ENCODE measurements around the gene CENPC. TPM values are rescaled to one million over a fixed set of nuclear protein-coding genes. Genes with fewer than 3 reads are reported as not detected.

Gene CENPC
- total and polyA plus RNA-seq, 2 of the 4 experiments (the other 2 are of a cell fraction) = 4.2 to 6.6 TPM

- dilution Hi-C loops (cut with HindIII; ENCODE audit: low sequenced_read_pairs, unreplicated experiment) = no loop called here
- H2AK9ac ChIP-seq (replicated peaks; ENCODE audit: low read depth, low read length, poor library complexity) = no peak overlapping the region
Observed at GRCh38 chr4:67468830-67469229, 76.5 kb downstream of the CENPC start.

More at GRCh38 chr4:67468830-67469229, 76.5 kb downstream of the CENPC start:
- Histone ChIP-seq H3K4me1 (ENCODE audit: control insufficient read depth, insufficient read depth, low read length) (peaks cover 2% of the 10 kb centered on the region; the same call in 1 of the 2 replicates), H3K4ac (ENCODE audit: low read depth, low read length) (no peak overlapping the region), H3K14ac (replicated peaks; ENCODE audit: low read depth, low read length) (no peak overlapping the region), H3K79me1 (ENCODE audit: low read depth in 1 of 2, low read length in 2 of 2) (peaks cover 0 to 3% of the 10 kb centered on the region in 2 experiments; a peak in 1 of 4 replicates), H4K8ac (ENCODE audit: low read depth in 2 of 2, low read length in 2 of 2) (no peak overlapping the region), H2AFZ (replicated peaks; ENCODE audit: low read length, poor library complexity) (no peak overlapping the region), H3K9ac (ENCODE audit: low read depth, low read length) (no peak overlapping the region), H3K56ac (ENCODE audit: extremely low read depth, insufficient read depth, low read length) (no peak overlapping the region), H3K36me3 (ENCODE audit: control insufficient read depth, insufficient read depth, low read length) (peaks cover 8% of the 10 kb centered on the region), H4K20me1 (ENCODE audit: insufficient read depth, low read length) (no peaks in the 10 kb centered on the region), H3K23ac (ENCODE audit: low read depth, low read length) (no peak overlapping the region), H2BK15ac (ENCODE audit: low read depth, low read length) (no peak overlapping the region), H2AK5ac (ENCODE audit: low read depth, low read length) (no peak overlapping the region), H2BK5ac (ENCODE audit: low read depth, low read length, poor library complexity, severe bottlenecking) (no peak overlapping the region), H3K4me3 (ENCODE audit: insufficient read depth, low read depth, low read length) (no peak overlapping the region), H2BK120ac (ENCODE audit: low read depth, low read length) (no peak overlapping the region), H3K18ac (ENCODE audit: low read depth, low read length) (no peak overlapping the region), H3K9me3 (ENCODE audit: control insufficient read depth, insufficient read depth, low read length) (no peaks in the 10 kb centered on the region), H2BK20ac (ENCODE audit: low read depth, low read length) (no peak overlapping the region), H3K9me1 (ENCODE audit: insufficient read depth, low read length) (peaks cover 6% of the 10 kb centered on the region; the same call in 1 of the 2 replicates), H3K27ac (ENCODE audit: insufficient read depth, low read length) (no peak overlapping the region), H4K91ac (ENCODE audit: insufficient read depth, low read depth, low read length) (no peak overlapping the region), H3K4me2 (ENCODE audit: low read depth, low read length) (no peak overlapping the region), H4K5ac (ENCODE audit: low read depth, low read length) (no peak overlapping the region), H3K27me3 (ENCODE audit: control insufficient read depth, insufficient read depth, low read length) (no peaks in the 10 kb centered on the region)
- DNase-seq = no peak
- intact Hi-C loops (cut with micrococcal nuclease) (no loop called here), in situ Hi-C loops (cut with MboI; ENCODE audit: low sequenced_read_pairs) (no loop called here)
- TF ChIP-seq MAFK (IDR thresholded peaks at IDR 0.05; ENCODE audit: low read depth, low read length) (no peak), CEBPB (IDR thresholded peaks at IDR 0.05; ENCODE audit: low read depth, low read length) (peak; percentile 37; the same call in 1 of the 2 replicates)
- BruUV-seq (replicated peaks) = no TSS peak
- ATAC-seq (ENCODE audit: low read depth) = no peak
- ChIA-PET POLR2A (ENCODE audit: unreplicated experiment) (no interaction called here), CTCF (no interaction called here)
